Liver (tissue), 9 donors: Measurements from ENCODE around the gene TRDN. TPM values are rescaled to one million over a fixed set of nuclear protein-coding genes. Genes with fewer than 3 reads are reported as not detected.

Experiments
- DNase-seq: peaks from one replicate; pipeline ENCODE4 v3.0.0-alpha.2; 2017; ENCODE audit warnings: low spot score
- H3K27ac ChIP-seq, 2 donors: one replicate each; pipeline ENCODE4 v1.7.0; 2013; ENCODE audit warnings: inconsistent platforms in 2 of 2, low read length in 2 of 2, control low read depth in 1 of 2, low read depth in 1 of 2, mild to moderate bottlenecking in 1 of 2
- H3K27me3 ChIP-seq, 4 donors: one replicate each; pipeline versions ENCODE4 v1.6.1 to v1.7.0; 2013; ENCODE audit warnings: low read length in 3 of 4, inconsistent platforms in 1 of 4, mild to moderate bottlenecking in 1 of 4, moderate library complexity in 1 of 4; ENCODE audit not compliant: control insufficient read depth in 4 of 4, insufficient read depth in 4 of 4
- H3K36me3 ChIP-seq, 4 donors: one replicate each; pipeline versions ENCODE4 v1.6.1 to v1.7.0; 2013; ENCODE audit warnings: low read length in 3 of 4, mild to moderate bottlenecking in 3 of 4, low read depth in 1 of 4, moderate library complexity in 1 of 4; ENCODE audit not compliant: control insufficient read depth in 4 of 4, insufficient read depth in 3 of 4
- H3K4me1 ChIP-seq, 4 donors: one replicate each; pipeline versions ENCODE4 v1.6.1 to v1.7.0; 2013; ENCODE audit warnings: low read length in 3 of 4, mild to moderate bottlenecking in 3 of 4, moderate library complexity in 1 of 4; ENCODE audit not compliant: control insufficient read depth in 4 of 4, insufficient read depth in 4 of 4
- H3K4me3 ChIP-seq, 3 donors: one replicate each; pipeline versions ENCODE4 v1.6.1 to v1.7.0; 2013; ENCODE audit warnings: low read length in 3 of 3, control low read depth in 1 of 3, low read depth in 1 of 3, mild to moderate bottlenecking in 1 of 3
- H3K9ac ChIP-seq, 2 donors: one replicate each; pipeline ENCODE4 v1.7.0; 2013; ENCODE audit warnings: low read length in 2 of 2, mild to moderate bottlenecking in 2 of 2, moderate library complexity in 2 of 2, control low read depth in 1 of 2, low read depth in 1 of 2
- H3K9me3 ChIP-seq, 4 donors: one replicate each; pipeline versions ENCODE4 v1.6.1 to v1.7.0; 2013; ENCODE audit warnings: low read length in 3 of 4; ENCODE audit not compliant: control insufficient read depth in 4 of 4
- ATF3 ChIP-seq: IDR thresholded peaks from 2 replicates; pipeline ENCODE4 v1.6.1; 2016; ENCODE audit warnings: antibody characterized with exemption
- CTCF ChIP-seq: fragments of 150-350 bp; IDR thresholded peaks from 2 replicates; pipeline ENCODE4 v1.5.1; 2017; ENCODE audit warnings: improper control_type of control experiment, low read depth, low read length; ENCODE audit not compliant: missing input control
- EGR1 ChIP-seq, 2 donors: IDR thresholded peaks; 2 replicates each; pipeline ENCODE4 v1.6.1; 2016 to 2018; ENCODE audit warnings: antibody characterized with exemption in 2 of 2, low read depth in 2 of 2
- FOXA1 ChIP-seq: IDR thresholded peaks from 2 replicates; pipeline ENCODE4 v1.6.1; 2016; ENCODE audit warnings: antibody characterized with exemption
- GABPA ChIP-seq, 2 donors: IDR thresholded peaks in 1 of 2; conservative IDR thresholded peaks in 1 of 2; 2 replicates each; pipeline ENCODE4 v1.6.1; 2016; ENCODE audit warnings: antibody characterized with exemption in 2 of 2, mild to moderate bottlenecking in 1 of 2, moderate library complexity in 1 of 2
- HNF4G ChIP-seq: IDR thresholded peaks from 2 replicates; pipeline ENCODE4 v1.6.1; 2016; ENCODE audit warnings: antibody characterized with exemption
- JUND ChIP-seq, 2 donors: IDR thresholded peaks; 2 replicates each; pipeline ENCODE4 v1.6.1; 2016; ENCODE audit warnings: antibody characterized with exemption in 2 of 2
- MAX ChIP-seq: IDR thresholded peaks from 2 replicates; pipeline ENCODE4 v1.6.1; 2016; ENCODE audit warnings: antibody characterized with exemption
- NR2F2 ChIP-seq: IDR thresholded peaks from 2 replicates; pipeline ENCODE4 v1.6.1; 2016; ENCODE audit warnings: antibody characterized with exemption
- RAD21 ChIP-seq, 2 donors: IDR thresholded peaks; 2 replicates each; pipeline ENCODE4 v1.6.1; 2016; ENCODE audit warnings: antibody characterized with exemption in 2 of 2, mild to moderate bottlenecking in 2 of 2
- REST ChIP-seq: IDR thresholded peaks from 2 replicates; pipeline ENCODE4 v1.6.1; 2016; ENCODE audit warnings: antibody characterized with exemption, mild to moderate bottlenecking
- RXRA ChIP-seq, 2 donors: IDR thresholded peaks; 2 replicates each; pipeline ENCODE4 v1.6.1; 2017 to 2018; ENCODE audit warnings: antibody characterized with exemption in 2 of 2, mild to moderate bottlenecking in 1 of 2
- SP1 ChIP-seq: IDR thresholded peaks from 2 replicates; pipeline ENCODE4 v1.6.1; 2018; ENCODE audit warnings: antibody characterized with exemption, mild to moderate bottlenecking
- TAF1 ChIP-seq: conservative IDR thresholded peaks from 2 replicates; pipeline ENCODE4 v1.6.1; 2016; ENCODE audit warnings: antibody characterized with exemption, mild to moderate bottlenecking
- YY1 ChIP-seq: IDR thresholded peaks from 2 replicates; pipeline ENCODE4 v1.6.1; 2016; ENCODE audit warnings: antibody characterized with exemption, mild to moderate bottlenecking
- ZBTB33 ChIP-seq: IDR thresholded peaks from 2 replicates; pipeline ENCODE4 v1.6.1; 2016; ENCODE audit warnings: antibody characterized with exemption
- polyA plus RNA-seq, 2 donors: library from polyadenylated mRNA; stranded (reverse) in 1 of 2; unstranded in 1 of 2; fragments of 200-250 nt in 1 of 2; fragments of >200 nt in 1 of 2; fragmentation: Nextera tagmentation in 1 of 2; extraction: Ambion mirVana in 1 of 2; gene quantifications; one replicate each; pipeline versions ENCODE4 v1.2.1 to v1.2.3, GENCODE V29; 2013 to 2015
- total RNA-seq, 2 donors: library from RNA; depleted of rRNA; stranded (reverse); fragments of >200 nt; gene quantifications; one replicate each; pipeline ENCODE4 v1.2.3, GENCODE V29; 2014
- donor health status: healthy.
- donor health status: healthy.
- donor health status: healthy.
- donor health status: healthy.
- donor health status: healthy.

The TRDN gene
- total and polyA plus RNA-seq, 4 donors = 0.08 to 0.79 TPM; not detected in 2

DNA sequence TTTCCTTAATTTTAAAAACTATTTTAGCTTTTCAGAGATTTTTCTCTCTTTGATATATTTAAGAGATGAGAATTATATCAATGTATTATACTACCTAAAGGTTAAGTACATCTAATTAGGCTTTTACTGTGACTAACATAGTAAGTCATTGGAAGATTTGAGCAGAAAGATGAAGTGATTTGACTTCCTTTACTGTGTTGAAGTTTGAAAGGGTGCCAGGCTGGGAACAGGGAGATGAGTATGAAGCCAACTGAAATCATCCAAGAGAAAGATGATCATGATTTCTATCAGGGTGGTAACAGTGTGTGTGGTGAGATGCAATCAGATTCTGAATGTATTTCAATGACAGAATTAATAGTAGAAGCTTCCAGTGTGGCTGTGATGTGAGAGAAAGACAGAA lies 87.3 kb downstream of the TRDN start:
- Histone ChIP-seq H3K9ac (no peak overlapping the region), H3K4me1 (no peaks in the 10 kb centered on the region), H3K4me3 (no peak overlapping the region)

GRCh38 chr6:123547216-123547978 lies 89.4 kb downstream of the TRDN start:
- no peaks in the 10 kb centered on the region for H3K27me3 ChIP-seq

More for the DNA sequence above, 87.3 kb downstream of the TRDN start:
- H3K9me3 ChIP-seq = no peaks in the 10 kb centered on the region
- TF ChIP-seq SP1 (no peak), EGR1 (IDR thresholded peaks at IDR 0.05; ENCODE audit: low read depth in 2 of 2) (no peak), YY1 (no peak), CTCF (no peak), JUND (IDR thresholded peaks at IDR 0.05) (no peak), HNF4G (no peak)
- no peak overlapping the region for H3K27ac ChIP-seq
- DNase-seq = no peak
- H3K27me3 ChIP-seq = no peaks in the 10 kb centered on the region
- no peaks in the 10 kb centered on the region for H3K36me3 ChIP-seq

More at GRCh38 chr6:123547216-123547978, 89.4 kb downstream of the TRDN start:
- H3K36me3 ChIP-seq = no peaks in the 10 kb centered on the region
- no peak overlapping the region for H3K27ac ChIP-seq
- H3K4me3 ChIP-seq = no peak overlapping the region
- TF ChIP-seq GABPA (IDR thresholded peaks at IDR 0.05 in 1 of 2, conservative IDR thresholded peaks at IDR 0.05 in 1 of 2) (no peak), ZBTB33 (no peak), HNF4G (no peak), TAF1 (no peak), RXRA (IDR thresholded peaks at IDR 0.05) (no peak), JUND (IDR thresholded peaks at IDR 0.05) (no peak), EGR1 (IDR thresholded peaks at IDR 0.05; ENCODE audit: low read depth in 2 of 2) (no peak), ATF3 (no peak), RAD21 (IDR thresholded peaks at IDR 0.05) (no peak), SP1 (no peak), YY1 (no peak), MAX (no peak), REST (no peak), NR2F2 (no peak), CTCF (no peak), FOXA1 (no peak)
- no peak overlapping the region for H3K9ac ChIP-seq
- H3K9me3 ChIP-seq = no peaks in the 10 kb centered on the region
- no peaks in the 10 kb centered on the region for H3K4me1 ChIP-seq
- no peak for DNase-seq
